ENCODE data around the gene SERINC4.

SERINC4 gene

GRCh38 chr15:43795997-43796396 is 4.0 kb downstream of the SERINC4 start:
- DNase-seq, result no peak

- no peak for DNase-seq
Measured at GRCh38 chr15:43795197-43795596, 4.8 kb downstream of the SERINC4 start.

GRCh38 chr15:43794269-43795037 is 5.6 kb downstream of the SERINC4 start:
- DNase-seq, result no peak

- DNase-seq, result no peak
Measured at GRCh38 chr15:43793647-43794046, 6.4 kb downstream of the SERINC4 start.

- DNase-seq, result peak; percentile 53
Measured at GRCh38 chr15:43792761-43793476, 7.1 kb downstream of the SERINC4 start.

- peak; percentile 100 for DNase-seq
Measured at GRCh38 chr15:43791993-43792760, 7.8 kb downstream of the SERINC4 start, which contains the start of gene SERF2. Gene SERF2 (plus strand): TSS chr15:43792320. CDS start chr15:43792377, 57 bp downstream.

- DNase-seq, result no peak
Measured at GRCh38 chr15:43789409-43789808, 10.6 kb downstream of the SERINC4 start.

- DNase-seq, result no peak
Measured at GRCh38 chr15:43779016-43779415, 21.0 kb downstream of the SERINC4 start.

GRCh38 chr15:43777267-43777914 is 22.6 kb downstream of the SERINC4 start:
- peak; percentile 87 for DNase-seq

- DNase-seq, result peak; percentile 80
Measured at GRCh38 chr15:43776718-43777266, 23.2 kb downstream of the SERINC4 start, which contains the start of gene ELL3. Gene ELL3 (minus strand): TSS chr15:43776966. CDS start chr15:43776901, 65 bp downstream.

- peak; percentile 26 for DNase-seq
Measured at GRCh38 chr15:43776101-43776717, 23.8 kb downstream of the SERINC4 start.

GRCh38 chr15:43775411-43775965 is 24.5 kb downstream of the SERINC4 start:
- DNase-seq, result no peak

- DNase-seq, result no peak
Measured at GRCh38 chr15:43774062-43774461, 26.0 kb downstream of the SERINC4 start.

GRCh38 chr15:43772624-43773023 is 27.4 kb downstream of the SERINC4 start:
- no peak for DNase-seq

GRCh38 chr15:43771816-43772215 is 28.2 kb downstream of the SERINC4 start:
- no peak for DNase-seq

GRCh38 chr15:43769584-43770228 is 30.3 kb downstream of the SERINC4 start:
- peak; percentile 70 for DNase-seq

- no peak for DNase-seq
Measured at GRCh38 chr15:43763819-43764446, 36.1 kb downstream of the SERINC4 start.

GRCh38 chr15:43762824-43763223 is 37.2 kb downstream of the SERINC4 start:
- no peak for DNase-seq

- no peak for DNase-seq
Measured at GRCh38 chr15:43751885-43752284, 48.1 kb downstream of the SERINC4 start.

GRCh38 chr15:43749690-43750345 is 50.2 kb downstream of the SERINC4 start:
- peak; percentile 73 for DNase-seq
